Ishikawa (cell line): ENCODE results near the gene PDE1C.

Source experiments
- CEBPB ChIP-seq: IDR thresholded peaks from 2 replicates; pipeline ENCODE4 v1.6.1; 2012
- EP300 ChIP-seq: IDR thresholded peaks from 2 replicates; pipeline ENCODE4 v1.6.1; 2012; ENCODE audit warnings: borderline replicate concordance
- FOXM1 ChIP-seq: IDR thresholded peaks from 2 replicates; pipeline ENCODE4 v1.6.1; 2012; ENCODE audit warnings: low read depth, borderline replicate concordance
- TAF1 ChIP-seq: IDR thresholded peaks from 2 replicates; pipeline ENCODE4 v1.6.1; 2012; ENCODE audit warnings: low read depth, mild to moderate bottlenecking
- YY1 ChIP-seq: IDR thresholded peaks from 2 replicates; pipeline ENCODE4 v1.6.1; 2012; ENCODE audit warnings: low read depth
- TF ChIP-seq, protein P1 (sequence below): IDR thresholded peaks from 2 replicates; pipeline ENCODE4 v1.6.1; 2012
- TF ChIP-seq, protein P2 (sequence below): IDR thresholded peaks from 2 replicates; pipeline ENCODE4 v1.6.1; 2012

DNA sequence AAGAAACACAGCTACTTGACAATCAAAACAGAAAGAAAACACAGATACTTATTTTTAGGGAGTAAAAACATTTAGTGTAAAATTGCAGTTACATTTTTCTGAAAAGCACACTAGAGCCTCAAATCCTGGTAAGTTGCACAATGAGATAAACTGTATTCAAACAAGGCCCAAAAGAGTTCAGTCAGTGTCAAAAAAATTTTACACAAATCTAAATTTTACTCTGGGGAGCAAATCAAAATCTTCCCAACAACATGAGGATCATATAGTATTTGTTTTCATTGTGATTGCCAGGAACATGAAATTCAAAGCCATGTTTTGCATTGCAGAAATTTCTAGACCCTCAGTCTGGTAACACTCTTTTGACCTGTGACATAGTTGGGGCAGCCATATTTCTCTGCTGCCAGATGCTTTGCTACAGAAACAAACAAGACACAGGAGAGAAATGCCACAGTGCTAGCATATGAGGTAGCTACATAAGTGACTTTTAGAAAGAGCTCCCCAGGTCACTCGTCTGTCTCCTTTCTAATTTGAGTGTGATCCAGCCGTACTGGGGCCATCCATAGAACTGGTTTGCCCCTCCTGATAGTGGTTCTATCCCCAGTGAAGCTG, 49.6 kb downstream of the PDE1C start:
- no peak for TF ChIP-seq CEBPB
- TF ChIP-seq TAF1 = no peak
- no peak for TF ChIP-seq EP300
- TF ChIP-seq, protein P1, sequence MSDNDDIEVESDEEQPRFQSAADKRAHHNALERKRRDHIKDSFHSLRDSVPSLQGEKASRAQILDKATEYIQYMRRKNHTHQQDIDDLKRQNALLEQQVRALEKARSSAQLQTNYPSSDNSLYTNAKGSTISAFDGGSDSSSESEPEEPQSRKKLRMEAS = no peak
- TF ChIP-seq FOXM1 = no peak
- no peak for TF ChIP-seq YY1
- TF ChIP-seq, protein P2, sequence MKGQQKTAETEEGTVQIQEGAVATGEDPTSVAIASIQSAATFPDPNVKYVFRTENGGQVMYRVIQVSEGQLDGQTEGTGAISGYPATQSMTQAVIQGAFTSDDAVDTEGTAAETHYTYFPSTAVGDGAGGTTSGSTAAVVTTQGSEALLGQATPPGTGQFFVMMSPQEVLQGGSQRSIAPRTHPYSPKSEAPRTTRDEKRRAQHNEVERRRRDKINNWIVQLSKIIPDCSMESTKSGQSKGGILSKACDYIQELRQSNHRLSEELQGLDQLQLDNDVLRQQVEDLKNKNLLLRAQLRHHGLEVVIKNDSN = no peak
